Choroid plexus epithelial cell (primary cell): ENCODE measurements around the gene SHOC2.

Experiments used
- DNase-seq: peaks from one replicate; pipeline ENCODE4 v3.0.0-alpha.2; 2010; ENCODE audit warnings: low read depth
- H3K4me3 ChIP-seq: 2 replicates; pipeline ENCODE4 v1.5.1; 2011; ENCODE audit warnings: low read depth, mild to moderate bottlenecking, control low read depth, low read length, moderate library complexity
- TF ChIP-seq, protein P1 (sequence below): conservative IDR thresholded peaks from 2 replicates; pipeline ENCODE4 v1.5.1; 2011; ENCODE audit warnings: low read depth, mild to moderate bottlenecking, control low read depth, inconsistent platforms, low read length, moderate library complexity

Gene SHOC2

DNA sequence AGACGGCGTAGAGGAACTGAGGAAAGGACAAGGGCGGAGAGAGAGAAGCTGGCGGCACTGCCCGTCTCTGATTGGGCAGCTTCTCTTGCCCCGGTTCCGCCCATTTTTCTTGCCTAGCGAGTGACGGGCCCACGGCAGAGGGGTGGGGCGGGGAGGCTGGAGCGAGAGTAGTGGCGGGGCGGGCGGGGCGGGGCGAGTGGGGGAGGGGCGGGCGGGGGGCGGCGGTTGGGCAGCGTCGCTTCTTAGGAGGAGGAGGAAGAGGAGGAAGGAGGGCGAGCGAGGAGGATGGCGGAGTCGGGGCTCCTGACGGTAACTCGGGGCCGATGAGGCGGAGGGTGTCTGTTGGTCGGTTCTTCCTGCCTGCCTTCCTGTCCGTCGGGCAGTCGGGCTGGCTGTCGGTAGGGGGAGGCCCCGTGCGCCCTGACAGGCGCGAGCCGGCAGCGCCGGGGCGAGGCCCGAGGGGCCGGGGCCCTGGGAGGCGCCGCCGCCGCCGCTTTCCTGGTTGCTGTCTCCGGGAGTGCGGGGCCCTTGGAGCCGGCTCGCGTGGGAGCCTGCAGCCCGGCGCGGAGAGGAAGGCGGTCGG is at the start of gene SHOC2:
TSS of gene SHOC2 (plus strand) at position 256 of the 583 bp plus-strand sequence. CDS start 44,755 bp downstream, outside the sequence.
- peak within 1 kb of the TSS; percentile 84 for H3K4me3 ChIP-seq
- TF ChIP-seq, protein P1, sequence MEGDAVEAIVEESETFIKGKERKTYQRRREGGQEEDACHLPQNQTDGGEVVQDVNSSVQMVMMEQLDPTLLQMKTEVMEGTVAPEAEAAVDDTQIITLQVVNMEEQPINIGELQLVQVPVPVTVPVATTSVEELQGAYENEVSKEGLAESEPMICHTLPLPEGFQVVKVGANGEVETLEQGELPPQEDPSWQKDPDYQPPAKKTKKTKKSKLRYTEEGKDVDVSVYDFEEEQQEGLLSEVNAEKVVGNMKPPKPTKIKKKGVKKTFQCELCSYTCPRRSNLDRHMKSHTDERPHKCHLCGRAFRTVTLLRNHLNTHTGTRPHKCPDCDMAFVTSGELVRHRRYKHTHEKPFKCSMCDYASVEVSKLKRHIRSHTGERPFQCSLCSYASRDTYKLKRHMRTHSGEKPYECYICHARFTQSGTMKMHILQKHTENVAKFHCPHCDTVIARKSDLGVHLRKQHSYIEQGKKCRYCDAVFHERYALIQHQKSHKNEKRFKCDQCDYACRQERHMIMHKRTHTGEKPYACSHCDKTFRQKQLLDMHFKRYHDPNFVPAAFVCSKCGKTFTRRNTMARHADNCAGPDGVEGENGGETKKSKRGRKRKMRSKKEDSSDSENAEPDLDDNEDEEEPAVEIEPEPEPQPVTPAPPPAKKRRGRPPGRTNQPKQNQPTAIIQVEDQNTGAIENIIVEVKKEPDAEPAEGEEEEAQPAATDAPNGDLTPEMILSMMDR, result peak; percentile 36
- no peak for DNase-seq

DNA sequence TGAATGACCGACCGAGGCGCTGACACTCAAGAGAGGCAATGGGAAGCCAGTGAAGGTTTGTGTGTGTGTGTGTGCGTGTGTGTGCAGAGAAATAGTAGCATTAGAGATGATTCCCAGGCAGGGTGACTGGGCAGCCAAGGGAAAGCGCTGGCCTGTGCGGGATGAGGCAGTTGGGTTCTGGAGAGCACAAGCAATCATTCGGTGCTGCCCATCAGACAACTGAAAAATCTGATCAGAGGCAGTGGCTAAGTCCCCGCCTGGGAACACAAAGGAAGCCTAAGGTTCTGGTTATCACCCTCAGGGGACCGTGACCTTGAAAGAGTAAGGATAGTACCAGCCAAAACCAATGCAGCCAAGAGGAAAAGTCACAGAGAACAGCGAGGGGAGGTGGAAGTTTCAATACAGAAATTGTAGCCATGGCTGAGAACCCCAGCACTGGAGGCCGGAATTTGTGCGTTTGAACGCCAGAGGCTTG is 48.5 kb upstream of the SHOC2 start:
- peak; percentile 13 for DNase-seq
- TF ChIP-seq, protein P1, result no peak
- no peak overlapping the region for H3K4me3 ChIP-seq

DNA sequence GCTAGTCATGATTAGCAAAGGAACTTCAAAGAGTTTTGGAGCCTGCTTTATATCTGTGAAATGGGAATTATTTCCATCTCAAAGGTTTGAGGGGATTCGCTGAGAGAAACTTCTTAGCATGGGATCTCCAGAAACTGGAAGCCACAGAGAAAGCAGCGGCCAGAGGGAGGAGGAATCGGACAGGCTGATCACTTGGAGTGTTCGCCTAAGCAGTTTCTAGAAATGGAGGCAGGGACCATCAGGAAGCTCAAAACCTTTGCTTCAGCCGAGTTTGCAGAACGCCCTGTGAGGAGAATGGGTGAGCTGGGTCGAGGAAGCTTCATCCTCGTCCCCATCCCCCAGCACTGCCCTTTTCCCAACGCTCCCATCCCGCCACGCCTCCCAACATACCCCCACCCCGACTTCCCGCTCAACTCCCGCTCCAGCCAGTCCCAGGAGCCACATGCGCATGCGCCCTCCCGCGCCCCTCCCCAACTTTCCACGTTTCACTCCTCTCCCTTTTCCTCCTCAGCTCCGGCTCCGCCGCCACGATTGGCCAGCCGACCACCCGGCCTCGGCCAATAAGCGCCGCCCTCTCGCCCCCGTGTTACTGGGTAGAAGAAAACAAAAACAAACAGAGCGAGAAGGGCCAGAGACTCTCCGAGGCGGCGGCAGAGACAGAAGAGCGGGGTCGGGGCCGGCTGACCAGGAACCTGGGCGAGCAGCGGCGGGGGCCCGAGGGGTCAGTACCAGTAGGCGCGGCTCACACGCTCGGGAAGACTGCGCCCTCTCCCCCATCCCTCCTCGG is 47.9 kb upstream of the SHOC2 start, which contains the start of gene PDCD4:
TSS of gene PDCD4 (plus strand) at position 631 of the 787 bp plus-strand sequence. CDS start 4,100 bp downstream, outside the sequence.
- DNase-seq, result peak; percentile 99
- TF ChIP-seq, protein P1, result no peak
- H3K4me3 ChIP-seq, result peak within 1 kb of the TSS; percentile 80

DNA sequence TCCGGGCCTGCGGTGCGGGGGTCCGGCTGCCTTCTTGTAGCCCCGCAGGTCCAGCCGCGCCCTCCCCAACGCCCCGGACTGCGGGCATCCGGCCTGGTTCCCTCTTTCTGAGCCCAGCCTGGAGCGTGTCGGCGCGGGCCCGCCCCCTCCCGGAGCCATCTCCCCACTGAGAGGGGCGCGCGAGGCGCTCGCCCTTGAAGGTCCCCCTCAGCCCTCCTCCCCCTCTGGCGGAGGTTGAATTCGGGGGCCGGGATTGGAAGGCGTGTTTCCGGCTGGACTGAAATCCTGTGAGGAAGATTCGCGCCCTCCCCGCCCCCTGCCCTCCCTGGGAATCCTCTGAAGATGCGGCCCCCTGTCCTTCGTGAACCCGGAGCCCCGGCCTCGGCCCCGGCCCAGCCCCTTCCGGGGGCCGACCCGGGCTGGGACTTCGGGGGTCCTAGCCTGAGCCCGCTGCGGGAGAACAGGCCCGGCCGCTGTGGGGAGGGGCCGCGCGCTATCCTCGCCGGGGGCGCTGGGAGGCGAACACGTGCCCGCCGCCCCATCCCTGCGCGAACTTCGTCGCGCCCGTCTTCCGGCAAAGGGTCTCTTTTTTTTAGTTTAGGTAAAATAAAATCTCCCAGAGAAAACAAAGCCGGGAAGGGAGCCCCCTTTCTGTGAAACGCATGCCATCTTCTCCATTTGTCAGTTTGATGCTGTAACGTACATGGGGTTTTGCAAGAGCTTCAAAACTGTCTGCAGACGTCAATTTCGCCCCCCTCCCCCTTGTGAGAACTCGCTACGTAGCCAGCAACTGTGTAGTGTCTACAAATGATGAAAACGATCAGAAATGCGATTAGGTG is 47.0 kb upstream of the SHOC2 start:
- peak overlapping the region; percentile 80 for H3K4me3 ChIP-seq
- DNase-seq, result peak; percentile 94
- TF ChIP-seq, protein P1, result peak; percentile 56

DNA sequence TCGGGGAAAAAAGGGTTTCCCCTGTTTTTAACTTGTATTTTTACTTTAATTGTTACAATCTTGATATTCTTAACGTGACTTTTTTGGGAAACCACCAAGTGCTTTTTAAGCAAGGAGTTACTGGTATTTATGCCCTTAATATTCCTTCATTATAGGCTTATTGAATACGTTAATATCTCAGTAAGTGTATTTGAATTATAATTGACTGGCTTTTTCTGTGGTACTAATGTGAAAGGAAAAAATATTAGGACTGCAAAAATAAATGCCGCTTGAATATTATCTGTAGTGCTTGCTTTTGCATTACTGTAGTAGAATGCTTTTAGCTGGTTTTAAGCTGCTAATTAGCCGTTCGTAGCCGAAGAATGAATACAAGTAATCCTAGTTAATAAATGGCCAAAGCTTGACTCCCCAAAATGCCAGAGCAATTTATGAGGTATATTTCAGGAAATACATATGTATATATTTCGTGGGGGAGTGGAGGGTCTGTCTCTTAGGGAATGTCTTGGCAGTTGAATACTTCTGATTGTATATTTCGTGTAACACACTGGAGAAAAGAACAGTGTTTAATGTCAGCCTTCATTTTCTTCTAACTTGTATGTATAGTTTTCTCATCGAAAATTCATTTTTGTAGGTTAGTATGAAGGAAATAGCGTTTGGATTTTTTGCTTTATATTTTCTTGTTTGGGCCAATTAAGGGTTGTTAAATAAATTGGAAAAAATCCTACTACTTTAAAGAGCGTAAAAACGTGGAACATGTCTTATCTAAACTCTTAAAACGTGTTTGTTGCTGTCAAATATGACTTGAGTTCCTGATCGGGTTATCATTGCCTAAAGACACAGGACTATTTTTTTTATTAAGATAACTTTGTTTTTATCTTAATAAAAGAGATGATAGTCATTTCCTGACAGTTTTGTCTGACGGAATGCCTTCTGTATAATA is 46.1 kb upstream of the SHOC2 start:
- DNase-seq, result no peak
- H3K4me3 ChIP-seq, result peak overlapping the region; percentile 80
- TF ChIP-seq, protein P1, result no peak

DNA sequence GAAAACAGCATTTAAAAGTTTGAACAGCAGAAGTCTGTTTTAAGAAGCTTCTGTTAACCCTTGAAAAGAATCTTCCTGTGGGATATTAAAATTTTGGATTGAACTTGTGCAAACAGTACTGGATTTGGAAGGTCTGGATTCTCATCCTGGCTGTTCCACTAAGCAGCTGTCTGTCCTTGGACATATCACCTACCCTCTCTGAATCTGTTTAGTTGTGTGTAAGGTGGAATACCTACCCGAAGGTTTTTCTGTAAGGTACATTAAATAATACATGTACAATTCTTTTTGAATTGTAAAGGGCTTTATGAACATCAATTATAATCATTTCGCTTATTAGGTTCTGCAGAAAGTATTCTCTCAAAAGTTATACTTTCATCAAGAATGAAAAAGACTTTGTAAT is 45.5 kb upstream of the SHOC2 start:
- TF ChIP-seq, protein P1, result no peak
- no peak for DNase-seq
- peak overlapping the region; percentile 80 for H3K4me3 ChIP-seq
